Measurements from ENCODE around the gene RASAL1. TPM values are rescaled to one million over a fixed set of nuclear protein-coding genes. Genes with fewer than 3 reads are reported as not detected.

Gene RASAL1
- total and polyA plus RNA-seq, 2 experiments from 2014 or later: 2.7 to 8.2 TPM

DNA sequence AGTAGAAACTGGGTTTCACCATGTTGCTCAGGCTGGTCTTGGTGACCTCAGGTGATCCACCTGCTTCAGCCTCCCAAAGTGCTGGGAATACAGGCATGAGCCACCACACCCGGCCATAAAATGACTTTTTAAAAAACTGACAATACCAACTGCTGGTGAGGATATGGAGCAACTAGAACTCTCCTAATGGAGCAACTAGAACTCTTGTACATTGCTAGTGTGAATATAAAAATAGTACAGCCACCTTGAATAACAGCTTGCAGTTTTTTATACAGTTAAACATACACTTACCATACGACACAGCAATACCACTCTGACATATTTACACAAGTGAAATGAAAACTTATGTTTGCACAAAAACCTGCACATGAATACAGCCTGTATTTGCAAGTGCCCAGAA lies 11.4 kb upstream of the RASAL1 start:
- H3K4me2 ChIP-seq: no peak overlapping the region
- H3K36me3 ChIP-seq (ENCODE audit: insufficient read depth): no peaks in the 10 kb centered on the region
- DNase-seq (ENCODE audit: low spot score): no peak
- H3K9me2 ChIP-seq (ENCODE audit: insufficient read depth): no peaks in the 10 kb centered on the region
- Mint-ChIP-seq H3K27ac (no peak overlapping the region), H3K36me3 (ENCODE audit: low read depth) (peaks cover 4% of the 10 kb centered on the region; the same call in 2 of the 3 replicates), H3K4me1 (peaks cover 21% of the 10 kb centered on the region), H3K27me3 (ENCODE audit: insufficient read depth, low read depth, poor library complexity) (peaks cover 10% of the 10 kb centered on the region), H3K9me3 (peaks cover 8% of the 10 kb centered on the region; the same call in 2 of the 3 replicates), H3K4me3 (no peak overlapping the region)
- peaks cover 13% of the 10 kb centered on the region for H3K4me1 ChIP-seq (ENCODE audit: insufficient read depth)
- H3K27me3 ChIP-seq (ENCODE audit: insufficient read depth): peaks cover 13% of the 10 kb centered on the region
- no peaks in the 10 kb centered on the region for H3K79me2 ChIP-seq (replicated peaks; ENCODE audit: insufficient read depth)
- H4K20me1 ChIP-seq (replicated peaks; ENCODE audit: insufficient read depth): no peaks in the 10 kb centered on the region
- TF ChIP-seq EZH2phosphoT487 (IDR thresholded peaks at IDR 0.05; ENCODE audit: unreplicated experiment) (no peak), EZH2 (IDR thresholded peaks at IDR 0.05; ENCODE audit: low read depth, unreplicated experiment) (no peak), ZNF331 (CRISPR knock-in tag; IDR thresholded peaks at IDR 0.05; ENCODE audit: low read depth) (no peak), ZNF114 (CRISPR knock-in tag; IDR thresholded peaks at IDR 0.05) (no peak), CREB1 (CRISPR knock-in tag; IDR thresholded peaks at IDR 0.05; ENCODE audit: low read depth) (no peak), NANOG (IDR thresholded peaks at IDR 0.05; ENCODE audit: borderline replicate concordance) (no peak), ZNF462 (CRISPR knock-in tag; IDR thresholded peaks at IDR 0.05) (no peak), POLR2AphosphoS5 (IDR thresholded peaks at IDR 0.05; ENCODE audit: low read depth) (no peak), ETS1 (IDR thresholded peaks at IDR 0.05) (no peak), JUNB (IDR thresholded peaks at IDR 0.05; ENCODE audit: unreplicated experiment) (no peak), STAT1 (IDR thresholded peaks at IDR 0.05; ENCODE audit: unreplicated experiment) (no peak)
- TF ChIP-seq, protein P1, sequence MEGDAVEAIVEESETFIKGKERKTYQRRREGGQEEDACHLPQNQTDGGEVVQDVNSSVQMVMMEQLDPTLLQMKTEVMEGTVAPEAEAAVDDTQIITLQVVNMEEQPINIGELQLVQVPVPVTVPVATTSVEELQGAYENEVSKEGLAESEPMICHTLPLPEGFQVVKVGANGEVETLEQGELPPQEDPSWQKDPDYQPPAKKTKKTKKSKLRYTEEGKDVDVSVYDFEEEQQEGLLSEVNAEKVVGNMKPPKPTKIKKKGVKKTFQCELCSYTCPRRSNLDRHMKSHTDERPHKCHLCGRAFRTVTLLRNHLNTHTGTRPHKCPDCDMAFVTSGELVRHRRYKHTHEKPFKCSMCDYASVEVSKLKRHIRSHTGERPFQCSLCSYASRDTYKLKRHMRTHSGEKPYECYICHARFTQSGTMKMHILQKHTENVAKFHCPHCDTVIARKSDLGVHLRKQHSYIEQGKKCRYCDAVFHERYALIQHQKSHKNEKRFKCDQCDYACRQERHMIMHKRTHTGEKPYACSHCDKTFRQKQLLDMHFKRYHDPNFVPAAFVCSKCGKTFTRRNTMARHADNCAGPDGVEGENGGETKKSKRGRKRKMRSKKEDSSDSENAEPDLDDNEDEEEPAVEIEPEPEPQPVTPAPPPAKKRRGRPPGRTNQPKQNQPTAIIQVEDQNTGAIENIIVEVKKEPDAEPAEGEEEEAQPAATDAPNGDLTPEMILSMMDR (conservative IDR thresholded peaks at IDR 0.05; ENCODE audit: low read depth in 2 of 2): no peak
- TF ChIP-seq, protein P2, sequence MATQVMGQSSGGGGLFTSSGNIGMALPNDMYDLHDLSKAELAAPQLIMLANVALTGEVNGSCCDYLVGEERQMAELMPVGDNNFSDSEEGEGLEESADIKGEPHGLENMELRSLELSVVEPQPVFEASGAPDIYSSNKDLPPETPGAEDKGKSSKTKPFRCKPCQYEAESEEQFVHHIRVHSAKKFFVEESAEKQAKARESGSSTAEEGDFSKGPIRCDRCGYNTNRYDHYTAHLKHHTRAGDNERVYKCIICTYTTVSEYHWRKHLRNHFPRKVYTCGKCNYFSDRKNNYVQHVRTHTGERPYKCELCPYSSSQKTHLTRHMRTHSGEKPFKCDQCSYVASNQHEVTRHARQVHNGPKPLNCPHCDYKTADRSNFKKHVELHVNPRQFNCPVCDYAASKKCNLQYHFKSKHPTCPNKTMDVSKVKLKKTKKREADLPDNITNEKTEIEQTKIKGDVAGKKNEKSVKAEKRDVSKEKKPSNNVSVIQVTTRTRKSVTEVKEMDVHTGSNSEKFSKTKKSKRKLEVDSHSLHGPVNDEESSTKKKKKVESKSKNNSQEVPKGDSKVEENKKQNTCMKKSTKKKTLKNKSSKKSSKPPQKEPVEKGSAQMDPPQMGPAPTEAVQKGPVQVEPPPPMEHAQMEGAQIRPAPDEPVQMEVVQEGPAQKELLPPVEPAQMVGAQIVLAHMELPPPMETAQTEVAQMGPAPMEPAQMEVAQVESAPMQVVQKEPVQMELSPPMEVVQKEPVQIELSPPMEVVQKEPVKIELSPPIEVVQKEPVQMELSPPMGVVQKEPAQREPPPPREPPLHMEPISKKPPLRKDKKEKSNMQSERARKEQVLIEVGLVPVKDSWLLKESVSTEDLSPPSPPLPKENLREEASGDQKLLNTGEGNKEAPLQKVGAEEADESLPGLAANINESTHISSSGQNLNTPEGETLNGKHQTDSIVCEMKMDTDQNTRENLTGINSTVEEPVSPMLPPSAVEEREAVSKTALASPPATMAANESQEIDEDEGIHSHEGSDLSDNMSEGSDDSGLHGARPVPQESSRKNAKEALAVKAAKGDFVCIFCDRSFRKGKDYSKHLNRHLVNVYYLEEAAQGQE (IDR thresholded peaks at IDR 0.05; ENCODE audit: unreplicated experiment): no peak
- no peak overlapping the region for H3K27ac ChIP-seq (ENCODE audit: low read depth)
- no peak overlapping the region for H2AFZ ChIP-seq
- H3K4me3 ChIP-seq: no peak overlapping the region
- H3F3A ChIP-seq (replicated peaks; ENCODE audit: low read depth): 0 out of 2 replicates have a peak, but pooled peaks cover 2% of the 10 kb centered on the region
- no peak for ATAC-seq

All from GM23338 (cell line).